Measurements from ENCODE around the gene URI1. TPM values are rescaled to one million over a fixed set of nuclear protein-coding genes. Genes with fewer than 3 reads are reported as not detected.

URI1 gene
- total and polyA plus RNA-seq, 3 donors from 2014 or later: 71.4 to 105 (median 104) TPM

- peaks cover 5% of the 10 kb centered on the region for H3K4me1 ChIP-seq
- H3K27ac ChIP-seq: no peak overlapping the region
- intact Hi-C loops (cut with DNase I; ENCODE audit: low total_unique reads): no loop called here
- H3K36me3 ChIP-seq (ENCODE audit: low read depth, missing control alignments): no peaks in the 10 kb centered on the region
- H3K4me3 ChIP-seq: no peak overlapping the region
- no peaks in the 10 kb centered on the region for H3K27me3 ChIP-seq
- TF ChIP-seq POLR2A (IDR thresholded peaks at IDR 0.05) (no peak), CTCF (IDR thresholded peaks at IDR 0.05) (no peak)
- 82 to 93% methylated on average over 1 of the region's 1 CpG for WGBS, 2 donors
- DNase-seq: no peak
- H3K9me3 ChIP-seq: no peaks in the 10 kb centered on the region
These were observed 2.4 kb upstream of the URI1 start for GRCh38 chr19:29939628-29940027.

GRCh38 chr19:29940971-29941585 lies 961 bp upstream of the URI1 start:
- no peaks in the 10 kb centered on the region for H3K36me3 ChIP-seq (ENCODE audit: low read depth, missing control alignments)
- WGBS, 2 donors: 56 to 65% methylated on average over 9 of the region's 9 CpGs
- H3K4me1 ChIP-seq: peaks cover 5% of the 10 kb centered on the region
- intact Hi-C loops (cut with DNase I; ENCODE audit: low total_unique reads): no loop called here
- DNase-seq: no peak
- TF ChIP-seq CTCF (IDR thresholded peaks at IDR 0.05): no peak
- TF ChIP-seq POLR2A (IDR thresholded peaks at IDR 0.05): no peak
- no peak overlapping the region for H3K27ac ChIP-seq
- no peaks in the 10 kb centered on the region for H3K9me3 ChIP-seq
- no peaks in the 10 kb centered on the region for H3K27me3 ChIP-seq
- no peak overlapping the region for H3K4me3 ChIP-seq

DNA sequence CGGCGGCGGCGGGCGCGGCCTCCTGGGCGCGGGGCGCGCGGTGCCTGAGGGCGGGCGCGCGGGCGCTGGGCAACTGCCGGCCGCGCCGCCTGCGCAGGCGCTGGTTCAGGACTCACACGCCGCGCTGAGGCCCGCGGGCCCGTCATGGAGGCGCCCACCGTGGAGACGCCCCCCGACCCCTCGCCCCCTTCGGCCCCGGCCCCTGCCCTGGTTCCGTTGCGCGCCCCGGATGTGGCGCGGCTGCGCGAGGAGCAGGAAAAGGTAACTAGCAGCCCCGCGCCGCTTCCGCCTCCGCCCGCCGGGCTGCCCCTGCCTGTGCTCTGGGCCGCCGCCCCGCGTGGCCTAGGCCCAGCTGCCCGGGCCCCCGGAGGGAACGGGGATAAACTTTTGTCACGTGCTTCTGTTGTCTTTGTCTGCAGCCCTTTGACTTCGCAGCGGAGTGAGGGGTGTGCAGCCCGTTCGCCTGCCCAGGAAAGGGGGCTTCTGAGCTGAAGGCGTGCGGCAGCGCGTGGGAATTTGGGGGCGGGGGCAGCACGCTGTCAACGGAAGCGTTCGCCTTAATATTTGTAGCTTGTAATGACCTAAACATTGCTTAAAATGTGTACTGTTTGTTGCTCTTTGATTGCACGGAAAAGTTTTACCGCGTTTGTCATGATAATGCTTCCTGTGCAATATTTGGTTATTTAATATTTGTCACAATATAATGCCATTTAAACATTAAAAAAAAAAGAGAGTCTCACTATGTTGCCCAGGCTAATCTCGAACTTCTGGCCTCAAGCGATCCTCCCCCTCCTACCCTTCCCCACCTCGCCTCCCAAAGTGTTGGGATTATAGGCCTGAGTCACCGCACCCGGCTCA lies 594 bp downstream of the URI1 start:
- 4 to 6% methylated on average over 11 to 25 of the region's 79 CpGs for WGBS, 2 donors
- peak; percentile 75 for DNase-seq
- Histone ChIP-seq H3K4me3 (peak overlapping the region; percentile 77 to 84), H3K27me3 (no peaks in the 10 kb centered on the region), H3K9me3 (no peaks in the 10 kb centered on the region), H3K4me1 (peaks cover 5% of the 10 kb centered on the region), H3K27ac (peak overlapping the region; percentile 75 to 80), H3K36me3 (ENCODE audit: low read depth, missing control alignments) (no peaks in the 10 kb centered on the region)
- intact Hi-C loops (cut with DNase I; ENCODE audit: low total_unique reads): no loop called here
- TF ChIP-seq POLR2A (IDR thresholded peaks at IDR 0.05) (no peak), CTCF (IDR thresholded peaks at IDR 0.05) (peak in 1 of 3 experiments; percentile 10)

DNA sequence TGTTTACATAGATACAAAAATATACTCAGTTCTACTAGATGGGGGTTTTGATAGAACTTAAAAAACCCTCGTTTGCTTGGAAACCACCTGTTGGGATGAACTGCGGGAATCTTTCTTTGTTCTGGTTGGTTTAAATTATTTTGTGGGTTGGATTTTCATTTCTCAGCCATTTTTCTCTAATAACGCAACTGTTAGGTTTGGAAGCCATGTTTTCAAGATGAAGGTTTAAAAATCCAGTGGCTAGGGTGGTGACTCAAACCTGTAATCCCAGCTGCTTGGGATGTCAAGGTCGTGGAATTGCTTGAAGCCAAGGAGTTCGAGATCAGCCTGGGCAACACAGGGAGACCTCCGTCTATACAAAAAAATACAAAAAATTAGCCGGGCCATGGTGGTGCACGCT lies 1.6 kb downstream of the URI1 start:
- no peaks in the 10 kb centered on the region for H3K9me3 ChIP-seq
- H3K27me3 ChIP-seq: no peaks in the 10 kb centered on the region
- H3K36me3 ChIP-seq (ENCODE audit: low read depth, missing control alignments): no peaks in the 10 kb centered on the region
- no peak for DNase-seq
- WGBS, 2 donors: 32 to 44% methylated on average over 8 of the region's 8 CpGs
- no peak overlapping the region for H3K4me3 ChIP-seq
- H3K27ac ChIP-seq: peak overlapping the region in 1 of 2 donors; percentile 80
- intact Hi-C loops (cut with DNase I; ENCODE audit: low total_unique reads): no loop called here
- TF ChIP-seq CTCF (IDR thresholded peaks at IDR 0.05) (no peak), POLR2A (IDR thresholded peaks at IDR 0.05) (no peak)
- peaks cover 5% of the 10 kb centered on the region for H3K4me1 ChIP-seq
